Measurements from ENCODE around the gene CCDC87.

The CCDC87 gene

DNA sequence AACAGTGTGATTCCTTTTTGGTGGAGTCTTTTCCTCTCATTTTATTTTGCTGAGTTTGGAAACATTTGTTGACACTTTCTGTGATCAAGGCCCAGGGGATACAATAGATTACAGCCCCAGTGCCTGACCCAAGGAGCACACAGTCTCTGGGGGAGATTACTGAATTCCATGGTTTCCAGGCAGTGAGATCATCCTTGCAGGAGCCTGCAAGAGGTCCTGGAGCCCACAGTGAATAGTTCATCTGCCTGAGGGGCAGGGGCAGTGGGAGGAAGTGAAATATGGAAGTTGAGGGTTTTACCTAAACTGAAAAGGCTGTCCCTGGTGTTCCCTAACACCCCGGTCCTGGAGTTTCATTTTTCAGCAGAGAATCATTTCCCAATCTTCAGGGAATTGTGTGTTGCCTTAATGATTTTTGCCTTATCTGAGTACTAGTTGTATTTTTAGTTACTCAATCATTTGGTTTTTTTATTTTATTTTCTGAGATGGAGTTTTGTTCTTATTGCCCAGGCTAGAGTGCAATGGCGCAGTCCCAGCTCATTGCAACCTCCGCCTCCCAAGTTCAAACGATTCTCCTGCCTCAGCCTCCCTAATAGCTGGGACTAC is 7.9 kb upstream of the CCDC87 start:
- no peak overlapping the region for H3K4me3 ChIP-seq (ENCODE audit: low read length)
- TF ChIP-seq CTCF (conservative IDR thresholded peaks at IDR 0.05; ENCODE audit: low read depth, low read length): no peak
- no peak for DNase-seq (ENCODE audit: low read depth)

GRCh38 chr11:66600219-66600618 is 7.4 kb upstream of the CCDC87 start:
- H3K4me3 ChIP-seq (ENCODE audit: low read length): no peak overlapping the region
- no peak for DNase-seq (ENCODE audit: low read depth)
- no peak for TF ChIP-seq CTCF (conservative IDR thresholded peaks at IDR 0.05; ENCODE audit: low read depth, low read length)

GRCh38 chr11:66598993-66599392 is 6.1 kb upstream of the CCDC87 start:
- no peak overlapping the region for H3K4me3 ChIP-seq (ENCODE audit: low read length)
- no peak for DNase-seq (ENCODE audit: low read depth)
- TF ChIP-seq CTCF (conservative IDR thresholded peaks at IDR 0.05; ENCODE audit: low read depth, low read length): no peak

DNA sequence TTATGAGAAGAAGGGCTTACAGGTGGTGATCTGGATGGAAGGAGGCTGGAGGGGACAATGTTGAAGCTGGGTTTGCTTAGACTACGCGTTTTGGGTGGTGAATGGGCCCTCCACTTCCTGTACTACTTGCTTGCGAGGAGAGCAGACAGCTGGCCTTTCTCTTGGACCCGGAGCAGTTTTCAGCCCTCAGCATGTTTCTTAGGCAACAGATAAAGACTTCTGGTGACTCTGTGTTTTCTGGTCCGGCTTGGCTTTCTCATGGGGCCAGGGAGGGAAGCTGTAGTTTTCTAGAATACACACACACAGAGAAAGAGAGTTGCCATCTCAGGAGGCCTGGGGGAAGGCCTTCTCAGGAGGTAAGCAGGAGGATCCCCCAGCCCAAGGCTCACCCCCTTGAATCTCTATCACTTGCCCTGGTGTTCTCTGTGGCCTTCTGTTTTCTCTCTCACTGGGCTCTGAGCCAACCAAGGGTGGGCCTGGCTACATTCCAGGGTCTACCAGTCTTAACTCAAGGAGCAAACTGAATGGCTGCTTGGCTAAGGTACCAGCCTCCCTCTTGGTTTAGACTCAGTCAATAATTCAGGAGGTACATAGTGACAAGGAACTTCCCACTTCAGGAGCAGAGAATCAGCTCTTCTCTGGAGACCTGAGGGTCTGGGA is 2.5 kb upstream of the CCDC87 start:
- TF ChIP-seq CTCF (conservative IDR thresholded peaks at IDR 0.05; ENCODE audit: low read depth, low read length): no peak
- DNase-seq (ENCODE audit: low read depth): no peak
- H3K4me3 ChIP-seq (ENCODE audit: low read length): no peak overlapping the region

DNA sequence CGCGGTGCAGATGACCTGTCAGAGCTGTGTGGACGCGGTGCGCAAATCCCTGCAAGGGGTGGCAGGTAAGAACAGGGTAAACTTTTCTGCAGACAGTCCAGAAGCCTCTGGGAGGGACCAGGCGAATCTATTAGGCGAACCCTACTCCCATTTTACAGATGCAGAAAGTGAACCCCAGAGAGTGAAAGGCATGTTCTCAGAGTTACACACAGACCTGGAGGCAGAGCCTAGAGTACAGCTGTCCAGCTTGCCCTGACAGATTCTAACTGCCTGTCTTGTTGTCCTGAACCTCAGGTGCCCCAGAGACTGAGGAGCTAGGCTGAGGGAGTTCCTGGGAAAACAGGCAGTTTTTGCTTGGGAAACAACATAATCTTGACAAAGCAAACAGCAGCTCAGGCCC is 787 bp upstream of the CCDC87 start:
- TF ChIP-seq CTCF (conservative IDR thresholded peaks at IDR 0.05; ENCODE audit: low read depth, low read length): no peak
- DNase-seq (ENCODE audit: low read depth): no peak
- H3K4me3 ChIP-seq (ENCODE audit: low read length): peak overlapping the region; percentile 64

DNA sequence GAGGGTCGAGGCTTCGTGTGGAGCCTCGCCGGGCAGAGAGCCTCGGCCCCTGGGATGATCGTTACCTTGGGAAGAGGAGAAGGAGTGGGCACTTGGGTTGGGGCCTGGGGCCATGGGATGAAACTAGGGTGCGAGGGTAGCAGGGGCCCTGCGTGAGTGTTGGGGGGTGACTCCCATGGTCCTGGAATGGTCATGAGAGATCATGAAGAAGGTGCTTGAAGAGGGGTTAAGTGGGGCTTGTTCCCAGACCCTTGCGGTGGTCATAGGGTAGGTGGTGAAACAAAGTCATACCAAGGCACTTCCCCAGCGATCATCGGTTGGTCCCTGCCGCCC is 406 bp upstream of the CCDC87 start:
- no peak for DNase-seq (ENCODE audit: low read depth)
- peak overlapping the region; percentile 64 for H3K4me3 ChIP-seq (ENCODE audit: low read length)
- TF ChIP-seq CTCF (conservative IDR thresholded peaks at IDR 0.05; ENCODE audit: low read depth, low read length): no peak

DNA sequence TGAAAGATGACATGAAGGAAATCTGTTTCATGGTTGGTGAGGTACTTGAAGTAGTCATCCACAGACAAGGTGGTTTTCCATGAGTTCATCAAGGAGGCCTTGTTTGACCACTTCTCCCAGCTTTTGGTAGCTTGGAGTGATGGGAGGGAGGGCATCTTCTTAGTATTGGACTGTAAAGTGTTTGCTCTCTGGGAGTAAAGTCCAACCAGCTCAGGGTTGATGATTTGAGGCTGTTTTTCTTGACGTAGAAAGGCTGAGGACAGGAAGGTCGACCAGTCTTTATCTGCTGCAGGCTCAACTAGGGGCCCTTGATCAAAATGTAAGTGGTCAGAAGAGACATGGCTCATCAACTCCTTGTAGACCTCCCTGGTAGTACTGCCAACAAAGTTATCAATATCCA is 1.7 kb downstream of the CCDC87 start:
- DNase-seq (ENCODE audit: low read depth): no peak
- TF ChIP-seq CTCF (conservative IDR thresholded peaks at IDR 0.05; ENCODE audit: low read depth, low read length): no peak
- no peak overlapping the region for H3K4me3 ChIP-seq (ENCODE audit: low read length)

All from retinal pigment epithelial cell (primary cell).